Measurements from ENCODE around the gene MZB1.

DNA sequence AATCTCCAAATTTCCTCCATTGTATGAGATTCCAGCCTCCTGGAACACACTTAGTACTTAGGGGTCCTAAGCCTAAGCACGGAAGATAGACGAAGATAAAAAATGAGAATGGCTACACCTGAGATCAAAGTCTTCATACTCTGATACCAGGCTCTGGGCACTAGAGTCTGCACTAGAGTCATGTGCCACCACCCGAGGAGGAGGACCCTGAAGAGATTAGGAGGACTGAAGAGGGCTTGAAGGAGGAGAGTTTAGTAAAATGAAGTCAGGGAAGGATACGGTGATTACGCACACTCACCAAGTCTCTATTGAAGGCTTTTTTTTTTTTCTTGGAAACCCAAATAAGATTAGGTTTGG lies 14.7 kb upstream of the MZB1 start:
- TF ChIP-seq, protein P1, sequence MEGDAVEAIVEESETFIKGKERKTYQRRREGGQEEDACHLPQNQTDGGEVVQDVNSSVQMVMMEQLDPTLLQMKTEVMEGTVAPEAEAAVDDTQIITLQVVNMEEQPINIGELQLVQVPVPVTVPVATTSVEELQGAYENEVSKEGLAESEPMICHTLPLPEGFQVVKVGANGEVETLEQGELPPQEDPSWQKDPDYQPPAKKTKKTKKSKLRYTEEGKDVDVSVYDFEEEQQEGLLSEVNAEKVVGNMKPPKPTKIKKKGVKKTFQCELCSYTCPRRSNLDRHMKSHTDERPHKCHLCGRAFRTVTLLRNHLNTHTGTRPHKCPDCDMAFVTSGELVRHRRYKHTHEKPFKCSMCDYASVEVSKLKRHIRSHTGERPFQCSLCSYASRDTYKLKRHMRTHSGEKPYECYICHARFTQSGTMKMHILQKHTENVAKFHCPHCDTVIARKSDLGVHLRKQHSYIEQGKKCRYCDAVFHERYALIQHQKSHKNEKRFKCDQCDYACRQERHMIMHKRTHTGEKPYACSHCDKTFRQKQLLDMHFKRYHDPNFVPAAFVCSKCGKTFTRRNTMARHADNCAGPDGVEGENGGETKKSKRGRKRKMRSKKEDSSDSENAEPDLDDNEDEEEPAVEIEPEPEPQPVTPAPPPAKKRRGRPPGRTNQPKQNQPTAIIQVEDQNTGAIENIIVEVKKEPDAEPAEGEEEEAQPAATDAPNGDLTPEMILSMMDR (IDR thresholded peaks at IDR 0.05) = no peak
- no peak for TF ChIP-seq POLR2A (IDR thresholded peaks at IDR 0.05)

All from right lobe of liver (tissue), 4 donors.